K562 (cell line): ENCODE measurements around the gene SLC25A1. TPM values are rescaled to one million over a fixed set of nuclear protein-coding genes. Genes with fewer than 3 reads are reported as not detected.

Experiments
- BACH1 ChIP-seq: fragments of 200-800 bp; sonication (Bioruptor generic); IDR thresholded peaks from 2 replicates; pipeline ENCODE4 v1.6.1; 2016; ENCODE audit warnings: missing genetic modification characterization, missing compliant biosample characterization
- JUND ChIP-seq, 2 experiments: IDR thresholded peaks; 2 replicates in 1 of 2; 3 replicates in 1 of 2; pipeline ENCODE4 v1.6.1; 2011; ENCODE audit warnings: borderline replicate concordance in 2 of 2, low read depth in 2 of 2, low read length in 2 of 2, improper control_type of control experiment in 1 of 2, missing biosample characterization in 1 of 2, missing genetic modification characterization in 1 of 2, missing genetic modification reagents in 1 of 2
- MCM3 ChIP-seq: fragments of 450-650 bp; IDR thresholded peaks from 2 replicates; pipeline ENCODE4 v1.6.1; 2016
- MYBL2 ChIP-seq, 2 experiments: fragments of 450-650 bp in 1 of 2; sonication (generic) in 1 of 2; formaldehyde crosslinking in 1 of 2; IDR thresholded peaks; 2 replicates each; pipeline versions ENCODE4 v1.6.1 to v1.8.1; 2017 to 2022; ENCODE audit warnings: borderline replicate concordance in 1 of 2, inconsistent platforms in 1 of 2, low read depth in 1 of 2, mild to moderate bottlenecking in 1 of 2, missing genetic modification reagents in 1 of 2, moderate library complexity in 1 of 2
- NFXL1 ChIP-seq: fragments of 450-650 bp; formaldehyde crosslinking; IDR thresholded peaks from 2 replicates; pipeline ENCODE4 v1.4.0; 2021; ENCODE audit warnings: mild to moderate bottlenecking
- RBBP5 ChIP-seq: fragments of 200-600 bp; sonication (generic); IDR thresholded peaks from 2 replicates; pipeline ENCODE4 v1.6.1; 2012; ENCODE audit warnings: borderline replicate concordance, mild to moderate bottlenecking, low read length, control low read depth, inconsistent platforms; ENCODE audit not compliant: insufficient read depth, poor library complexity, severe bottlenecking
- SNRNP70 ChIP-seq: fragments of 200-400 bp; formaldehyde crosslinking; optimal IDR thresholded peaks from 2 replicates; pipeline ENCODE3; 2017; ENCODE audit warnings: low read depth, low read length
- SPI1 ChIP-seq: IDR thresholded peaks from 2 replicates; pipeline ENCODE4 v1.6.1; 2011; ENCODE audit warnings: low read depth, low read length, control low read depth, borderline replicate concordance
- WHSC1 ChIP-seq: IDR thresholded peaks from one replicate; pipeline ENCODE4 v1.6.1; 2012; ENCODE audit warnings: low read length, control low read depth, inconsistent platforms
- ZNF184 ChIP-seq: sonication (generic); formaldehyde crosslinking; IDR thresholded peaks from 2 replicates; pipeline ENCODE4 v1.5.0; 2020; ENCODE audit warnings: missing genetic modification reagents
- ZNF24 ChIP-seq: fragments of 450-650 bp; IDR thresholded peaks from 2 replicates; pipeline ENCODE4 v1.6.1; 2016
- ZNF655 ChIP-seq: fragments of 250-450 bp; sonication (Bioruptor Pico); IDR thresholded peaks from 2 replicates; pipeline ENCODE4 v1.5.0; 2021
- polyA plus RNA-seq, 8 experiments: library from polyadenylated mRNA; depleted of rRNA in 4 of 8; stranded (reverse) in 5 of 8; unstranded in 3 of 8; fragments of >200 nt; fragmentation: Nextera tagmentation in 2 of 8; fragmentation: Illumina TruSeq in 1 of 8; extraction: Ambion mirVana in 2 of 8; extraction: Trizol in 1 of 8; gene quantifications; 2 replicates each; pipeline versions ENCODE4 v1.2.1 to v1.2.3, GENCODE V29; 2011 to 2014; ENCODE audit warnings: inconsistent platforms in 1 of 8, missing spikeins in 1 of 8
- total RNA-seq, 7 experiments: library from RNA; depleted of rRNA in 6 of 7; stranded (reverse); fragments of >200 nt in 6 of 7; fragmentation: Illumina TruSeq in 2 of 7; extraction: Trizol in 2 of 7; gene quantifications; 2 replicates each; pipeline versions ENCODE4 v1.2.1 to v1.2.3, GENCODE V29; 2011 to 2021; ENCODE audit warnings: low replicate concordance in 1 of 7
- TF ChIP-seq, protein P1 (sequence below): fragments of 250-450 bp; sonication (Bioruptor Pico); IDR thresholded peaks from 2 replicates; pipeline ENCODE4 v1.9.0; 2021; ENCODE audit warnings: mild to moderate bottlenecking, inconsistent platforms
- TF ChIP-seq, protein P2 (sequence below): sonication (generic); formaldehyde crosslinking; IDR thresholded peaks from 2 replicates; pipeline ENCODE4 v1.5.0; 2020; ENCODE audit warnings: missing genetic modification reagents
- TF ChIP-seq, protein P3 (sequence below): sonication (generic); formaldehyde crosslinking; IDR thresholded peaks from 2 replicates; pipeline ENCODE4 v1.8.0; 2023; ENCODE audit warnings: missing genetic modification reagents, mild to moderate bottlenecking, borderline replicate concordance

The SLC25A1 gene
- total and polyA plus RNA-seq, 9 of the 15 experiments (the other 6 are each of a cell fraction or from before 2014, with no cell fraction given): 11.0 to 408 (median 110) TPM

DNA sequence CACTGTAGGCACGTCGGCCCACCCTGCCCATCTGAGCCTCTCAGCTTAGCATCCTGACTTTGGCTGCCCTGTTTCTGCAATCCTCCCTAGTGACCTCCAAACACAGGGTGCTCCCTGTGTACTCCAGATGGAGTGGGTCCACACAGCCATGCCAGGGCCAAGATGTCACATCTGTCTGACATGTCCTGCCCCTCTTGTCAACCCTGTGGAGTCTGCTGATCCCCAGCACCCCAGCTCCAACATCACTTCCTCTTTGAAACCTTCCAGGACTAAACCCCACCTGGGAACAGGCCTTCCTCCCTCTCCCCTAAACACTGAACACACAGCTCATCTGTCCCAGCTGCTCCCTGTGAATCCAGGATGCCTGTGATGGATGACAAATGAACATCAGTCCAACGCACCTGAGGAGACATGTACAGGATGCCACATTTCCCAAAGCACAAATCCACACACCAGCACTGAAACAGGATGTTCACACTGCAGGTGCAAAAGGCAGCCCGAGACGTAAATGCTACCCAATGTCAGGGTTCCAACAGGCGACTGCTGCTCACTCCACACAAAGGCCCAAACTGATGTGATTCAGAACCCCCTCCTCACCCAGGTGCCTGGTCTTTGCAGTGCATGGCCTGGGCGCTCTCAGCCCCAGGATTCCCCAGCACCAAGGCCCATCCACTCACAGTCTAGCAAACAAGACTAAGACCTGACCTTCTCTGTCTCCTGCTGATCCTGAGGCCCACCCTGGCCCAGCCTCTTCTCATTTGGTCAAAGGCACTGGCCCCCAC is 49.4 kb downstream of the SLC25A1 start (continued):
- no peak for TF ChIP-seq MYBL2 (IDR thresholded peaks at IDR 0.05; ENCODE audit: low read depth)
- TF ChIP-seq MYBL2 (CRISPR knock-in tag; IDR thresholded peaks at IDR 0.05; ENCODE audit: borderline replicate concordance): no peak
- peak; percentile 64 for TF ChIP-seq SNRNP70
- peak; percentile 81 for TF ChIP-seq SPI1
- TF ChIP-seq MCM3: peak; percentile 26; the same call in 1 of the 2 replicates
- TF ChIP-seq, protein P1, sequence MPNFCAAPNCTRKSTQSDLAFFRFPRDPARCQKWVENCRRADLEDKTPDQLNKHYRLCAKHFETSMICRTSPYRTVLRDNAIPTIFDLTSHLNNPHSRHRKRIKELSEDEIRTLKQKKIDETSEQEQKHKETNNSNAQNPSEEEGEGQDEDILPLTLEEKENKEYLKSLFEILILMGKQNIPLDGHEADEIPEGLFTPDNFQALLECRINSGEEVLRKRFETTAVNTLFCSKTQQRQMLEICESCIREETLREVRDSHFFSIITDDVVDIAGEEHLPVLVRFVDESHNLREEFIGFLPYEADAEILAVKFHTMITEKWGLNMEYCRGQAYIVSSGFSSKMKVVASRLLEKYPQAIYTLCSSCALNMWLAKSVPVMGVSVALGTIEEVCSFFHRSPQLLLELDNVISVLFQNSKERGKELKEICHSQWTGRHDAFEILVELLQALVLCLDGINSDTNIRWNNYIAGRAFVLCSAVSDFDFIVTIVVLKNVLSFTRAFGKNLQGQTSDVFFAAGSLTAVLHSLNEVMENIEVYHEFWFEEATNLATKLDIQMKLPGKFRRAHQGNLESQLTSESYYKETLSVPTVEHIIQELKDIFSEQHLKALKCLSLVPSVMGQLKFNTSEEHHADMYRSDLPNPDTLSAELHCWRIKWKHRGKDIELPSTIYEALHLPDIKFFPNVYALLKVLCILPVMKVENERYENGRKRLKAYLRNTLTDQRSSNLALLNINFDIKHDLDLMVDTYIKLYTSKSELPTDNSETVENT (CRISPR knock-in tag): peak; percentile 47; the same call in 1 of the 2 replicates
- 0 out of 2 replicates have a peak, but pooled peaks have one; percentile 23 for TF ChIP-seq ZNF184
- no peak for TF ChIP-seq NFXL1
- no peak for TF ChIP-seq JUND (IDR thresholded peaks at IDR 0.05; ENCODE audit: borderline replicate concordance, low read depth, low read length)
- no peak for TF ChIP-seq JUND (tag; IDR thresholded peaks at IDR 0.05; ENCODE audit: borderline replicate concordance, low read depth, low read length)
- TF ChIP-seq, protein P2, sequence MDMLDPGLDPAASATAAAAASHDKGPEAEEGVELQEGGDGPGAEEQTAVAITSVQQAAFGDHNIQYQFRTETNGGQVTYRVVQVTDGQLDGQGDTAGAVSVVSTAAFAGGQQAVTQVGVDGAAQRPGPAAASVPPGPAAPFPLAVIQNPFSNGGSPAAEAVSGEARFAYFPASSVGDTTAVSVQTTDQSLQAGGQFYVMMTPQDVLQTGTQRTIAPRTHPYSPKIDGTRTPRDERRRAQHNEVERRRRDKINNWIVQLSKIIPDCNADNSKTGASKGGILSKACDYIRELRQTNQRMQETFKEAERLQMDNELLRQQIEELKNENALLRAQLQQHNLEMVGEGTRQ: 0 out of 2 replicates have a peak, but pooled peaks have one; percentile 14
- TF ChIP-seq ZNF24: no peak
- no peak for TF ChIP-seq ZNF655 (CRISPR knock-in tag)
- peak; percentile 57 for TF ChIP-seq WHSC1
- TF ChIP-seq, protein P3, sequence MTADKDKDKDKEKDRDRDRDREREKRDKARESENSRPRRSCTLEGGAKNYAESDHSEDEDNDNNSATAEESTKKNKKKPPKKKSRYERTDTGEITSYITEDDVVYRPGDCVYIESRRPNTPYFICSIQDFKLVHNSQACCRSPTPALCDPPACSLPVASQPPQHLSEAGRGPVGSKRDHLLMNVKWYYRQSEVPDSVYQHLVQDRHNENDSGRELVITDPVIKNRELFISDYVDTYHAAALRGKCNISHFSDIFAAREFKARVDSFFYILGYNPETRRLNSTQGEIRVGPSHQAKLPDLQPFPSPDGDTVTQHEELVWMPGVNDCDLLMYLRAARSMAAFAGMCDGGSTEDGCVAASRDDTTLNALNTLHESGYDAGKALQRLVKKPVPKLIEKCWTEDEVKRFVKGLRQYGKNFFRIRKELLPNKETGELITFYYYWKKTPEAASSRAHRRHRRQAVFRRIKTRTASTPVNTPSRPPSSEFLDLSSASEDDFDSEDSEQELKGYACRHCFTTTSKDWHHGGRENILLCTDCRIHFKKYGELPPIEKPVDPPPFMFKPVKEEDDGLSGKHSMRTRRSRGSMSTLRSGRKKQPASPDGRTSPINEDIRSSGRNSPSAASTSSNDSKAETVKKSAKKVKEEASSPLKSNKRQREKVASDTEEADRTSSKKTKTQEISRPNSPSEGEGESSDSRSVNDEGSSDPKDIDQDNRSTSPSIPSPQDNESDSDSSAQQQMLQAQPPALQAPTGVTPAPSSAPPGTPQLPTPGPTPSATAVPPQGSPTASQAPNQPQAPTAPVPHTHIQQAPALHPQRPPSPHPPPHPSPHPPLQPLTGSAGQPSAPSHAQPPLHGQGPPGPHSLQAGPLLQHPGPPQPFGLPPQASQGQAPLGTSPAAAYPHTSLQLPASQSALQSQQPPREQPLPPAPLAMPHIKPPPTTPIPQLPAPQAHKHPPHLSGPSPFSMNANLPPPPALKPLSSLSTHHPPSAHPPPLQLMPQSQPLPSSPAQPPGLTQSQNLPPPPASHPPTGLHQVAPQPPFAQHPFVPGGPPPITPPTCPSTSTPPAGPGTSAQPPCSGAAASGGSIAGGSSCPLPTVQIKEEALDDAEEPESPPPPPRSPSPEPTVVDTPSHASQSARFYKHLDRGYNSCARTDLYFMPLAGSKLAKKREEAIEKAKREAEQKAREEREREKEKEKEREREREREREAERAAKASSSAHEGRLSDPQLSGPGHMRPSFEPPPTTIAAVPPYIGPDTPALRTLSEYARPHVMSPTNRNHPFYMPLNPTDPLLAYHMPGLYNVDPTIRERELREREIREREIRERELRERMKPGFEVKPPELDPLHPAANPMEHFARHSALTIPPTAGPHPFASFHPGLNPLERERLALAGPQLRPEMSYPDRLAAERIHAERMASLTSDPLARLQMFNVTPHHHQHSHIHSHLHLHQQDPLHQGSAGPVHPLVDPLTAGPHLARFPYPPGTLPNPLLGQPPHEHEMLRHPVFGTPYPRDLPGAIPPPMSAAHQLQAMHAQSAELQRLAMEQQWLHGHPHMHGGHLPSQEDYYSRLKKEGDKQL (CRISPR knock-in tag): no peak
- TF ChIP-seq BACH1 (tag): no peak
- peak; percentile 22 for TF ChIP-seq RBBP5
- TF ChIP-seq, all 486 proteins: peak for 10
